ENCODE measurements around the gene OSER1. TPM values are rescaled to one million over a fixed set of nuclear protein-coding genes. Genes with fewer than 3 reads are reported as not detected.

Gene OSER1
- total and polyA plus RNA-seq, 2 of the 8 experiments (the other 6 are each of a cell fraction or from before 2014, with no cell fraction given) = 24.5 to 31.8 TPM

- no peak overlapping the region for H2BK5ac ChIP-seq (ENCODE audit: low read depth, low read length)
- FAIRE-seq (no peak), DNase-seq (ENCODE audit: low read depth in 1 of 2, low spot score in 2 of 2) (no peak)
- H2AFZ ChIP-seq (ENCODE audit: low read length) = no peak overlapping the region
- no peak overlapping the region for H3K27ac ChIP-seq (ENCODE audit: low read depth, low read length)
- no peak overlapping the region for H3K9ac ChIP-seq (replicated peaks in 1 of 4; ENCODE audit: extremely low read depth in 1 of 4, low read depth in 3 of 4, low read length in 3 of 4)
- no peak overlapping the region for H3K14ac ChIP-seq (ENCODE audit: insufficient read length)
- ChIA-PET CTCF (ENCODE audit: partially characterized antibody) (interaction anchor here (1.3 to 4.8 kb wide), 2 partner anchors 10 to 82 kb away, joined by 3 to 29 read pairs; no protein-coding TSS in a partner anchor), POLR2A (ENCODE audit: partially characterized antibody) (interaction anchor here (0.7 to 0.9 kb wide), 2 partner anchors 9 to 11 kb away, joined by 3 read pairs; partner anchors contain the start of gene OSER1)
- no peak overlapping the region for H3K4me3 ChIP-seq (ENCODE audit: extremely low read depth in 1 of 4, insufficient read depth in 2 of 4, low read depth in 3 of 4, low read length in 4 of 4)
- H4K20me1 ChIP-seq (replicated peaks in 1 of 2; ENCODE audit: control insufficient read depth in 1 of 2, insufficient read depth in 2 of 2, low read length in 2 of 2) = peaks cover 4 to 5% of the 10 kb centered on the region in 2 experiments
- no peak overlapping the region for H3K23ac ChIP-seq (ENCODE audit: insufficient read length)
- H3K56ac ChIP-seq (replicated peaks; ENCODE audit: insufficient read length, low read depth, low read length) = no peak overlapping the region
- H2BK20ac ChIP-seq (ENCODE audit: low read length) = no peak overlapping the region
- peaks cover 0 to 17% of the 10 kb centered on the region in 2 experiments; a peak in 2 of 4 replicates for H3K79me2 ChIP-seq (ENCODE audit: control insufficient read depth in 1 of 2, insufficient read depth in 2 of 2, low read length in 2 of 2)
- H3K4me2 ChIP-seq (ENCODE audit: insufficient read depth in 1 of 2, low read depth in 2 of 2, low read length in 2 of 2) = no peak overlapping the region
- no peak overlapping the region for H4K5ac ChIP-seq (ENCODE audit: insufficient read length, low read depth, low read length)
- H3K18ac ChIP-seq (ENCODE audit: extremely low read depth, low read length) = no peak overlapping the region
- H3K23me2 ChIP-seq (ENCODE audit: low read depth, low read length) = no peaks in the 10 kb centered on the region
- H3K27me3 ChIP-seq (replicated peaks in 1 of 4; ENCODE audit: control insufficient read depth in 3 of 4, extremely low read depth in 1 of 4, insufficient read depth in 3 of 4, low read length in 3 of 4) = no peaks in the 10 kb centered on the region
- H3K36me3 ChIP-seq (ENCODE audit: control insufficient read depth in 2 of 4, insufficient read depth in 4 of 4, low read length in 3 of 4) = peaks cover 6 to 64% (median 37%) of the 10 kb centered on the region in 4 experiments
- no peak overlapping the region for H2AK5ac ChIP-seq (ENCODE audit: low read depth, low read length)
- 84% methylated on average over 4 of the region's 4 CpGs; no CpG with 5 or more reads in 1 of the 2 experiments for WGBS, 2 experiments (ENCODE audit: extremely low coverage in 1 of 2, insufficient coverage in 1 of 2, insufficient read length in 1 of 2, insufficient replicate concordance in 2 of 2, low coverage in 1 of 2, low lambda C conversion rate in 2 of 2, missing lambda C conversion rate in 1 of 2)
- H3K4ac ChIP-seq (replicated peaks; ENCODE audit: insufficient read length, low read depth, low read length) = no peak overlapping the region
- no peak overlapping the region for H2BK12ac ChIP-seq (ENCODE audit: low read depth, low read length)
- H4K91ac ChIP-seq (replicated peaks; ENCODE audit: insufficient read length, low read length) = no peak overlapping the region
- H2BK120ac ChIP-seq (replicated peaks; ENCODE audit: low read depth, low read length) = no peak overlapping the region
- H4K8ac ChIP-seq (ENCODE audit: extremely low read depth, insufficient read depth, low read length) = no peak overlapping the region
- H2BK15ac ChIP-seq (ENCODE audit: low read length) = no peak overlapping the region
- no peaks in the 10 kb centered on the region for H3K9me3 ChIP-seq (ENCODE audit: insufficient read depth in 2 of 2, low read depth in 1 of 2, low read length in 1 of 2)
- no peaks in the 10 kb centered on the region for H3K4me1 ChIP-seq (replicated peaks in 1 of 4; ENCODE audit: control insufficient read depth in 3 of 4, insufficient read depth in 4 of 4, low read length in 3 of 4)
- H3K79me1 ChIP-seq (ENCODE audit: low read depth, low read length) = no peaks in the 10 kb centered on the region; the same call in 1 of the 2 replicates
- TF ChIP-seq POU5F1 (IDR thresholded peaks at IDR 0.05; ENCODE audit: low read depth, low read length) = no peak
- no peak for TF ChIP-seq CBX8 (IDR thresholded peaks at IDR 0.05; ENCODE audit: borderline replicate concordance, low read depth, low read length)
- no peak for TF ChIP-seq EGR1 (IDR thresholded peaks at IDR 0.05; ENCODE audit: borderline replicate concordance, low read depth, low read length)
These were observed 11.7 kb downstream of the OSER1 start for GRCh38 chr20:44198872-44199271.
